Measurements from ENCODE around the gene NDOR1.

NDOR1 gene

GRCh38 chr9:137164370-137165249, 40.9 kb upstream of the NDOR1 start:
- Mint-ChIP-seq H3K9me3 (no peaks in the 10 kb centered on the region), H3K4me1 (ENCODE audit: low read depth) (peaks cover 4% of the 10 kb centered on the region), H3K4me3 (no peak overlapping the region), H3K27ac (no peak overlapping the region), H3K27me3 (peaks cover 23% of the 10 kb centered on the region), H3K36me3 (ENCODE audit: low read depth) (no peaks in the 10 kb centered on the region)

- no peak overlapping the region for H3K4me3 Mint-ChIP-seq
- peaks cover 4% of the 10 kb centered on the region for H3K4me1 Mint-ChIP-seq (ENCODE audit: low read depth)
- no peaks in the 10 kb centered on the region for H3K36me3 Mint-ChIP-seq (ENCODE audit: low read depth)
- H3K9me3 Mint-ChIP-seq = no peaks in the 10 kb centered on the region
- no peak overlapping the region for H3K27ac Mint-ChIP-seq
- peaks cover 22% of the 10 kb centered on the region for H3K27me3 Mint-ChIP-seq
These were observed 40.2 kb upstream of the NDOR1 start for GRCh38 chr9:137165250-137165836.

GRCh38 chr9:137166380-137167229, 38.9 kb upstream of the NDOR1 start:
- no peaks in the 10 kb centered on the region for H3K9me3 Mint-ChIP-seq
- peaks cover 24% of the 10 kb centered on the region for H3K27me3 Mint-ChIP-seq
- no peak overlapping the region for H3K27ac Mint-ChIP-seq
- H3K36me3 Mint-ChIP-seq (ENCODE audit: low read depth) = no peaks in the 10 kb centered on the region
- H3K4me3 Mint-ChIP-seq = no peak overlapping the region
- H3K4me1 Mint-ChIP-seq (ENCODE audit: low read depth) = peaks cover 4% of the 10 kb centered on the region

- H3K4me3 Mint-ChIP-seq = no peak overlapping the region
- H3K9me3 Mint-ChIP-seq = no peaks in the 10 kb centered on the region
- H3K27me3 Mint-ChIP-seq = peaks cover 21% of the 10 kb centered on the region
- H3K27ac Mint-ChIP-seq = no peak overlapping the region
- H3K36me3 Mint-ChIP-seq (ENCODE audit: low read depth) = no peaks in the 10 kb centered on the region
- H3K4me1 Mint-ChIP-seq (ENCODE audit: low read depth) = peaks cover 4% of the 10 kb centered on the region
These were observed 38.2 kb upstream of the NDOR1 start for GRCh38 chr9:137167277-137167746.

- Mint-ChIP-seq H3K27ac (no peak overlapping the region), H3K9me3 (no peaks in the 10 kb centered on the region), H3K4me1 (ENCODE audit: low read depth) (peaks cover 4% of the 10 kb centered on the region), H3K27me3 (peaks cover 21% of the 10 kb centered on the region), H3K36me3 (ENCODE audit: low read depth) (no peaks in the 10 kb centered on the region), H3K4me3 (no peak overlapping the region)
These were observed 37.5 kb upstream of the NDOR1 start for GRCh38 chr9:137167747-137168572.

- Mint-ChIP-seq H3K9me3 (no peaks in the 10 kb centered on the region), H3K27me3 (peaks cover 16% of the 10 kb centered on the region), H3K4me1 (ENCODE audit: low read depth) (peaks cover 4% of the 10 kb centered on the region), H3K27ac (no peak overlapping the region), H3K4me3 (peak overlapping the region; percentile 17), H3K36me3 (ENCODE audit: low read depth) (no peaks in the 10 kb centered on the region)
These were observed 37.0 kb upstream of the NDOR1 start for GRCh38 chr9:137168573-137168903.

- no peak overlapping the region for H3K27ac Mint-ChIP-seq
- H3K4me3 Mint-ChIP-seq = no peak overlapping the region
- peaks cover 15% of the 10 kb centered on the region for H3K27me3 Mint-ChIP-seq
- H3K4me1 Mint-ChIP-seq (ENCODE audit: low read depth) = peaks cover 4% of the 10 kb centered on the region
- no peaks in the 10 kb centered on the region for H3K36me3 Mint-ChIP-seq (ENCODE audit: low read depth)
- H3K9me3 Mint-ChIP-seq = no peaks in the 10 kb centered on the region
These were observed 36.3 kb upstream of the NDOR1 start for GRCh38 chr9:137168904-137169856.

GRCh38 chr9:137169896-137170358, 35.6 kb upstream of the NDOR1 start, which contains the start of gene LRRC26:
Gene LRRC26 (minus strand): TSS chr9:137170051. CDS start chr9:137169943, 108 bp downstream.
- Mint-ChIP-seq H3K36me3 (ENCODE audit: low read depth) (no peaks in the 10 kb centered on the region), H3K27me3 (peaks cover 15% of the 10 kb centered on the region), H3K4me3 (no peak within 1 kb of the TSS), H3K4me1 (ENCODE audit: low read depth) (peaks cover 4% of the 10 kb centered on the region), H3K9me3 (no peaks in the 10 kb centered on the region), H3K27ac (no peak within 1 kb of the TSS)

GRCh38 chr9:137170486-137171148, 34.9 kb upstream of the NDOR1 start:
- Mint-ChIP-seq H3K4me1 (ENCODE audit: low read depth) (peaks cover 4% of the 10 kb centered on the region), H3K4me3 (no peak overlapping the region), H3K9me3 (no peaks in the 10 kb centered on the region), H3K27ac (no peak overlapping the region), H3K36me3 (ENCODE audit: low read depth) (no peaks in the 10 kb centered on the region), H3K27me3 (peaks cover 15% of the 10 kb centered on the region)

- Mint-ChIP-seq H3K4me3 (no peak overlapping the region), H3K9me3 (no peaks in the 10 kb centered on the region), H3K27ac (no peak overlapping the region), H3K27me3 (peaks cover 14% of the 10 kb centered on the region), H3K36me3 (ENCODE audit: low read depth) (no peaks in the 10 kb centered on the region), H3K4me1 (ENCODE audit: low read depth) (peaks cover 4% of the 10 kb centered on the region)
These were observed 34.2 kb upstream of the NDOR1 start for GRCh38 chr9:137171149-137171900.

- Mint-ChIP-seq H3K9me3 (no peaks in the 10 kb centered on the region), H3K36me3 (ENCODE audit: low read depth) (peaks cover 5% of the 10 kb centered on the region), H3K27ac (no peak overlapping the region), H3K4me1 (ENCODE audit: low read depth) (peaks cover 4% of the 10 kb centered on the region), H3K27me3 (peaks cover 9% of the 10 kb centered on the region), H3K4me3 (no peak overlapping the region)
These were observed 32.4 kb upstream of the NDOR1 start for GRCh38 chr9:137172901-137173795.
